ENCODE data around the gene MRPS9.

- TF ChIP-seq, protein P1, sequence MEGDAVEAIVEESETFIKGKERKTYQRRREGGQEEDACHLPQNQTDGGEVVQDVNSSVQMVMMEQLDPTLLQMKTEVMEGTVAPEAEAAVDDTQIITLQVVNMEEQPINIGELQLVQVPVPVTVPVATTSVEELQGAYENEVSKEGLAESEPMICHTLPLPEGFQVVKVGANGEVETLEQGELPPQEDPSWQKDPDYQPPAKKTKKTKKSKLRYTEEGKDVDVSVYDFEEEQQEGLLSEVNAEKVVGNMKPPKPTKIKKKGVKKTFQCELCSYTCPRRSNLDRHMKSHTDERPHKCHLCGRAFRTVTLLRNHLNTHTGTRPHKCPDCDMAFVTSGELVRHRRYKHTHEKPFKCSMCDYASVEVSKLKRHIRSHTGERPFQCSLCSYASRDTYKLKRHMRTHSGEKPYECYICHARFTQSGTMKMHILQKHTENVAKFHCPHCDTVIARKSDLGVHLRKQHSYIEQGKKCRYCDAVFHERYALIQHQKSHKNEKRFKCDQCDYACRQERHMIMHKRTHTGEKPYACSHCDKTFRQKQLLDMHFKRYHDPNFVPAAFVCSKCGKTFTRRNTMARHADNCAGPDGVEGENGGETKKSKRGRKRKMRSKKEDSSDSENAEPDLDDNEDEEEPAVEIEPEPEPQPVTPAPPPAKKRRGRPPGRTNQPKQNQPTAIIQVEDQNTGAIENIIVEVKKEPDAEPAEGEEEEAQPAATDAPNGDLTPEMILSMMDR (conservative IDR thresholded peaks at IDR 0.05; ENCODE audit: low read depth, low read length), result no peak
- no peak for TF ChIP-seq EZH2 (IDR thresholded peaks at IDR 0.05; ENCODE audit: borderline replicate concordance, low read depth, low read length, poor library complexity, severe bottlenecking)
Observed at GRCh38 chr2:105143094-105143466, 105.2 kb downstream of the MRPS9 start.

Data from A673 (cell line).